Mesenchymal stem cell (in vitro differentiated cells and primary cell): ENCODE data around the gene GPR39.
A peak's percentile ranks its signal among the peaks of the same experiment; 100 is the strongest.

Source experiments
- DNase-seq: peaks from one replicate; pipeline ENCODE4 v3.0.0-alpha.2; 2013
- H2AFZ ChIP-seq: one replicate; pipeline ENCODE4 v1.6.1; 2013; ENCODE audit warnings: low read depth, mild to moderate bottlenecking, control low read depth, inconsistent platforms, low read length, moderate library complexity
- H2AK5ac ChIP-seq: 2 replicates; pipeline ENCODE4 v1.6.1; 2013; ENCODE audit warnings: low read length, moderate library complexity, mild to moderate bottlenecking, inconsistent platforms; ENCODE audit not compliant: severe bottlenecking
- H2BK120ac ChIP-seq: one replicate; pipeline ENCODE4 v1.6.1; 2013; ENCODE audit warnings: low read depth, mild to moderate bottlenecking, inconsistent platforms, low read length, moderate library complexity
- H2BK12ac ChIP-seq, 2 experiments: one replicate each; pipeline ENCODE4 v1.6.1; 2013; ENCODE audit warnings: inconsistent platforms in 2 of 2, low read length in 2 of 2, mild to moderate bottlenecking in 2 of 2, moderate library complexity in 2 of 2, control low read depth in 1 of 2
- H2BK15ac ChIP-seq: one replicate; pipeline ENCODE4 v1.6.1; 2013; ENCODE audit warnings: mild to moderate bottlenecking, low read depth, inconsistent platforms; ENCODE audit not compliant: poor library complexity, severe bottlenecking
- H2BK5ac ChIP-seq: 2 replicates; pipeline ENCODE4 v1.6.1; 2013; ENCODE audit warnings: low read depth, mild to moderate bottlenecking, low read length, control low read depth, inconsistent platforms; ENCODE audit not compliant: poor library complexity, severe bottlenecking
- H3K14ac ChIP-seq, 2 experiments: one replicate each; pipeline ENCODE4 v1.6.1; 2013; ENCODE audit warnings: inconsistent platforms in 2 of 2, low read length in 2 of 2, control low read depth in 1 of 2, mild to moderate bottlenecking in 1 of 2, moderate library complexity in 1 of 2
- H3K18ac ChIP-seq, 2 experiments: one replicate each; pipeline ENCODE4 v1.6.1; 2013; ENCODE audit warnings: inconsistent platforms in 2 of 2, low read length in 2 of 2, control low read depth in 1 of 2, low read depth in 1 of 2, mild to moderate bottlenecking in 1 of 2
- H3K23ac ChIP-seq, 2 experiments: one replicate each; pipeline ENCODE4 v1.6.1; 2013; ENCODE audit warnings: inconsistent platforms in 2 of 2, low read length in 2 of 2, mild to moderate bottlenecking in 2 of 2, moderate library complexity in 2 of 2, control low read depth in 1 of 2
- H3K27ac ChIP-seq: 2 replicates; pipeline ENCODE4 v1.5.1; 2013; ENCODE audit warnings: mild to moderate bottlenecking, moderate library complexity, low read length, control low read depth, inconsistent platforms; ENCODE audit not compliant: poor library complexity, severe bottlenecking
- H3K27me3 ChIP-seq, 2 experiments: 2 replicates each; pipeline versions ENCODE4 v1.6.1 to v1.7.0; 2013; ENCODE audit warnings: low read length in 2 of 2, mild to moderate bottlenecking in 2 of 2, moderate library complexity in 2 of 2, control low read depth in 1 of 2, inconsistent platforms in 1 of 2; ENCODE audit not compliant: control insufficient read depth in 1 of 2, insufficient read depth in 1 of 2
- H3K36me3 ChIP-seq, 2 experiments: 2 replicates each; pipeline versions ENCODE4 v1.6.1 to v1.7.0; 2013; ENCODE audit warnings: low read length in 2 of 2, control low read depth in 1 of 2, inconsistent platforms in 1 of 2, low read depth in 1 of 2, mild to moderate bottlenecking in 1 of 2; ENCODE audit not compliant: insufficient read depth in 2 of 2, control insufficient read depth in 1 of 2
- H3K4ac ChIP-seq, 2 experiments: one replicate each; pipeline ENCODE4 v1.6.1; 2013; ENCODE audit warnings: inconsistent platforms in 2 of 2, low read length in 2 of 2, mild to moderate bottlenecking in 2 of 2, moderate library complexity in 2 of 2, control low read depth in 1 of 2, low read depth in 1 of 2
- H3K4me1 ChIP-seq: 2 replicates; pipeline ENCODE4 v1.6.1; 2013; ENCODE audit warnings: low read depth, low read length, control low read depth; ENCODE audit not compliant: control insufficient read depth, insufficient read depth
- H3K4me2 ChIP-seq: 2 replicates; pipeline ENCODE4 v1.6.1; 2013; ENCODE audit warnings: low read length, mild to moderate bottlenecking, inconsistent platforms; ENCODE audit not compliant: poor library complexity, severe bottlenecking
- H3K4me3 ChIP-seq, 2 experiments: 2 replicates each; pipeline versions ENCODE4 v1.5.1 to v1.7.0; 2013; ENCODE audit warnings: low read length in 2 of 2, mild to moderate bottlenecking in 2 of 2, control low read depth in 1 of 2, low read depth in 1 of 2; ENCODE audit not compliant: insufficient read depth in 1 of 2
- H3K79me1 ChIP-seq: replicated peaks from 2 replicates; pipeline ENCODE4 v1.6.1; 2013; ENCODE audit warnings: mild to moderate bottlenecking, control low read depth, low read length, inconsistent platforms; ENCODE audit not compliant: poor library complexity, severe bottlenecking
- H3K9ac ChIP-seq: 2 replicates; pipeline ENCODE4 v1.7.0; 2013; ENCODE audit warnings: mild to moderate bottlenecking, low read length, moderate library complexity
- H3K9me3 ChIP-seq: 2 replicates; pipeline ENCODE4 v1.7.0; 2013; ENCODE audit warnings: mild to moderate bottlenecking, low read length; ENCODE audit not compliant: control insufficient read depth
- H4K8ac ChIP-seq: one replicate; pipeline ENCODE4 v1.6.1; 2013; ENCODE audit warnings: inconsistent platforms, mild to moderate bottlenecking, low read length, moderate library complexity
- H4K91ac ChIP-seq: one replicate; pipeline ENCODE4 v1.6.1; 2013; ENCODE audit warnings: mild to moderate bottlenecking, low read length, inconsistent platforms
- WGBS: methylation state at CpG from one replicate; pipeline ENCODE4 v1.1.7; 2013; ENCODE audit warnings: mixed read lengths; 5-methylcytosine and 5-hydroxymethylcytosine counted together

The GPR39 gene

DNA sequence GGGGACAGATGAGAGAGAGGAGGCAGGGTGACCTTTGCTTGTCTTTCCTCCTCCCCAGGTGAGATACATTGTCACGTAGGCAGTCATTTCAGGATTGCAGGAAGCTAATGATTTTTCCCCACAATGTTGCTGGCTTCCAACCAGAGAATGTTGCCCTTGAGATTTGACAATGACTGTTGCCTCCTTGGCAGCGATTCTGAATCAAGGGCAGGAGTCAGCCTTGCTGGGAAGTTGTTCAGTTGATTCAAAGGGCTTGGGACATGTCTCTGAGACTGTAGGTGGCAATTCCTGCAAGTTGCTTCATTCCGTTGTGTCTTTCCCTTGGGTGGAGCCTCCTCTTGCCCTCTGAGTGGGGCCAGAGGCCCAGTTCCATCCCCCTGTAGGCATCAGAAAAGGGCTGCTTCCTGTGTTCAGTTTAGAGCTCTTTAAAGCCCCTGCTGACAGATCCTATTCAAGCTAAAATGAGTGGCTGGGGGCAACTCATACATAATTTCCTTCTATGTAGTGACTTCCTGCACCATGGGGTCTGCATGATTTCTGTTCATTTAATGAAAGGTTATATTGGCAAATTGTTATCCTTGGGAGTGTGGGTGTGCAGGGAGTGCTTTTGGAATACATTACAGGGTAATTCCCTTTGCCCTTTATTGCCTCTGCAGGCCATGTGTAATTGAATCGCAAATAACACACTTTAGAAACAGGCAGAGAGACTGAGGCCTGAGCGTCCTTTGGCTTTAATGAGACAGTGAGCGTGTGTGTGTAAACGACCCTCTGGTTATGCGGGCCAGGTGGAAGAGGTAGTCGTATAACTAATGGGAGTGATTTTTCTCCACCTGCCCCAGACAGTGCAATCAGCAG is 52.4 kb downstream of the GPR39 start:
- Histone ChIP-seq H3K36me3 (peaks cover 0 to 4% of the 10 kb centered on the region in 2 experiments), H2BK15ac (no peak overlapping the region), H3K9ac (no peak overlapping the region), H3K14ac (no peak overlapping the region), H2BK5ac (no peak overlapping the region), H3K23ac (no peak overlapping the region), H3K4me1 (no peaks in the 10 kb centered on the region), H2AK5ac (no peak overlapping the region), H3K18ac (no peak overlapping the region), H3K79me1 (peaks cover 28% of the 10 kb centered on the region), H2BK120ac (no peak overlapping the region), H3K27ac (no peak overlapping the region), H4K8ac (no peak overlapping the region), H3K9me3 (peaks cover 64% of the 10 kb centered on the region), H2AFZ (no peak overlapping the region), H2BK12ac (no peak overlapping the region), H3K4me3 (peak overlapping the region in 1 of 2 experiments; percentile 34), H3K4me2 (no peak overlapping the region), H3K27me3 (no peaks in the 10 kb centered on the region), H3K4ac (no peak overlapping the region), H4K91ac (no peak overlapping the region)
- 82% methylated on average over 9 of the region's 9 CpGs for WGBS
- DNase-seq: no peak

DNA sequence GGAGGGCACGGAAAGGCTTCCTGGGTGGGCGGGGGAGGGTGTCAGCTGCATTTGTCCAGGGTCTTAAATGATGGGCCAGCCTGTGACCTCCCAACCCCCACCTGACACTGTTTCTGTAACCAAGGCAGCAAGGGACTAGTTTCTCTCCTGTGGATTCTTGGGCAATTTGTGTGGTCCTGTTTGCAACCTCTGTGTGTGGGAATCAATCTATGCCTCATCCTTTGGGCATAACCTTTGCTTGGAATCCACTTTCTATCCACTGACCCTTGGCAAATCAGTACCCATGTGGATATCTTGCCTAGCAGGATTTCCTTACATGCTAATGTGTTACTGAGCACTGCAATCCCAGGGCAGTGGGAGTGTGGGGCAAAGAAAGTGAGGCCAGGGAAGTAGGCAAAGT is 54.1 kb downstream of the GPR39 start:
- Histone ChIP-seq H2AFZ (no peak overlapping the region), H3K4me2 (no peak overlapping the region), H2BK5ac (no peak overlapping the region), H3K4me1 (no peaks in the 10 kb centered on the region), H3K79me1 (peaks cover 30% of the 10 kb centered on the region), H3K27ac (no peak overlapping the region), H4K8ac (no peak overlapping the region), H2BK120ac (no peak overlapping the region), H3K9ac (no peak overlapping the region), H3K18ac (no peak overlapping the region), H3K36me3 (no peaks in the 10 kb centered on the region), H3K14ac (no peak overlapping the region), H3K9me3 (peaks cover 54% of the 10 kb centered on the region), H3K27me3 (no peaks in the 10 kb centered on the region), H4K91ac (no peak overlapping the region), H3K4me3 (no peak overlapping the region), H2AK5ac (no peak overlapping the region), H3K4ac (no peak overlapping the region), H2BK12ac (no peak overlapping the region), H2BK15ac (no peak overlapping the region), H3K23ac (no peak overlapping the region)
- no CpG with 5 or more reads among the region's 2 CpGs for WGBS
- no peak for DNase-seq

DNA sequence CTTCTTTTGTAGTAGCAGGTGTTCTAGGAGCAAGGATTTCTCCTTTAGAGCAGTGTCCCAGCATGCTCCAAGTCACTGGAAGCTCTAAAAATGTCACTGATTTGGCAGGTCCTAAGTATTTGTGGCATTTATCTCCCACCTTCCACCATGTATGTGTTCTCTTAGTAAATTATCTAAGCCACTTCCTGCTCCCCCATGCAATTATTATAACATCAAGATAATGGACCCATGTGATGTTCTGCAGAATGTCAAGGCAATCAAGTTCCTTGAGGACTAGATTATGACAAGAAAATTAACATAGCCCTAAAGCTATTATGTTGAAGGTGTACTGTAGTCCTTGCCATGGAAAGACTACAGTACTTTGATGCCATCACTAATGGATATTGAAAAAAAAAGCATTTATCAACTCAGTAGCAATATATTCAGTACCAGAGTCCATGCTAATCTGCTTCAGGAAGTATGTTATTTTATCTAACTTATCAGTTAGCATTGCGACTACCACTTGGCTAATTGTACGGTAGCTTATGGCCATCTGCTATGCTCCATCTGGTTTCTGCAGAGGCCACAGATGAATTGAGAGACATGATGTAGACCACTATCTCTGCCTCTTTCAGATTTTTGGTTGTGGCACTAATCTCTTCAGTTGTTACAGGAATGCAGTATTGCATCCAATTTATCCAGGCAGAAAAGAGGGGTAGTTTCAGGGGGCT is 56.7 kb downstream of the GPR39 start:
- Histone ChIP-seq H3K4me1 (no peaks in the 10 kb centered on the region), H3K4me3 (no peak overlapping the region), H3K14ac (no peak overlapping the region), H3K79me1 (peaks cover 26% of the 10 kb centered on the region), H3K4me2 (no peak overlapping the region), H2AFZ (no peak overlapping the region), H4K91ac (no peak overlapping the region), H3K36me3 (no peaks in the 10 kb centered on the region), H3K9me3 (peaks cover 29% of the 10 kb centered on the region), H4K8ac (no peak overlapping the region), H3K27me3 (no peaks in the 10 kb centered on the region), H2BK120ac (no peak overlapping the region), H3K9ac (no peak overlapping the region), H3K23ac (no peak overlapping the region), H2AK5ac (no peak overlapping the region), H3K18ac (no peak overlapping the region), H2BK12ac (no peak overlapping the region), H3K27ac (no peak overlapping the region), H2BK5ac (no peak overlapping the region), H2BK15ac (no peak overlapping the region), H3K4ac (no peak overlapping the region)
- DNase-seq: no peak
- 97% methylated on average over 2 of the region's 2 CpGs for WGBS

DNA sequence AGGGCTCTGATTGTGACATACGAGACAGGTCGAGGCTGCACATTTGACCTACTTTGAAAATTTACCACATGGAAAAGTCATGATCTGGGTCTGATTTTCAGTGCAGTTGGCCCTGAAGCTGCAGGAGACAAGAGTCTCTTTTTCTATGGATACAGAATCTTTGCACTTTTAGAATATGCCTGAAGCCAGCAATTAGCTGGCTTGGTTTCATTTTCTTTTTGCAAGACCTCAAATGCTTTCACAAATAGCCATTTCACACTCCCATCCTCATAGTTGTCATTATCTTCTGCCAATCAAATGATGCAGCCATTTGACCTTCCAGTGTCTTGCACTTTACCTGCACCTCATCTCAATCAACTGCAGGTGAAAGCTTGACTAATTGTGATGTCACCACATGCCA is 59.0 kb downstream of the GPR39 start:
- WGBS: 97% methylated on average over 2 of the region's 2 CpGs
- no peak overlapping the region for H3K4me3 ChIP-seq
- no peak overlapping the region for H2AK5ac ChIP-seq
- no peak overlapping the region for H2BK15ac ChIP-seq
- H3K4me2 ChIP-seq: no peak overlapping the region
- peaks cover 14% of the 10 kb centered on the region for H3K79me1 ChIP-seq
- H2AFZ ChIP-seq: no peak overlapping the region
- no peak overlapping the region for H4K91ac ChIP-seq
- no peak overlapping the region for H3K18ac ChIP-seq
- H3K14ac ChIP-seq: no peak overlapping the region
- no peak overlapping the region for H2BK5ac ChIP-seq
- H3K9ac ChIP-seq: no peak overlapping the region
- H2BK120ac ChIP-seq: no peak overlapping the region
- no peak overlapping the region for H3K4ac ChIP-seq
- no peak overlapping the region for H3K23ac ChIP-seq
- H3K4me1 ChIP-seq: no peaks in the 10 kb centered on the region
- no peaks in the 10 kb centered on the region for H3K27me3 ChIP-seq
- no peak overlapping the region for H3K27ac ChIP-seq
- no peak for DNase-seq
- no peaks in the 10 kb centered on the region for H3K36me3 ChIP-seq
- H2BK12ac ChIP-seq: no peak overlapping the region
- no peak overlapping the region for H4K8ac ChIP-seq
- peaks cover 19% of the 10 kb centered on the region for H3K9me3 ChIP-seq
